HepG2 (cell line): ENCODE results near the gene MAP2K3. TPM values are rescaled to one million over a fixed set of nuclear protein-coding genes. Genes with fewer than 3 reads are reported as not detected.
A peak's percentile ranks its signal among the peaks of the same experiment; 100 is the strongest.

Experiments
- ASH2L ChIP-seq: fragments of 300-600, 200-600 bp; sonication (generic); IDR thresholded peaks from 2 replicates; pipeline ENCODE4 v1.7.0; 2017; ENCODE audit warnings: low read depth, mild to moderate bottlenecking, moderate library complexity, mixed read lengths, low read length; ENCODE audit not compliant: insufficient read length
- ATF6 ChIP-seq: sonication (generic); formaldehyde crosslinking; conservative IDR thresholded peaks from 2 replicates; pipeline ENCODE4 v1.4.0; 2020; ENCODE audit warnings: missing genetic modification reagents
- E2F1 ChIP-seq: sonication (generic); formaldehyde crosslinking; IDR thresholded peaks from 2 replicates; pipeline ENCODE4 v1.5.0; 2020; ENCODE audit warnings: missing genetic modification reagents
- GLI4 ChIP-seq: sonication (generic); formaldehyde crosslinking; IDR thresholded peaks from 2 replicates; pipeline ENCODE4 v1.5.1; 2020; ENCODE audit warnings: missing genetic modification reagents, mild to moderate bottlenecking, moderate library complexity, borderline replicate concordance
- MXI1 ChIP-seq: IDR thresholded peaks from 3 replicates; pipeline ENCODE4 v1.6.1; 2012; ENCODE audit warnings: low read depth, low read length, inconsistent platforms, borderline replicate concordance
- PRDM4 ChIP-seq: sonication (generic); formaldehyde crosslinking; IDR thresholded peaks from 2 replicates; pipeline ENCODE4 v1.9.0; 2021; ENCODE audit warnings: missing genetic modification reagents, borderline replicate concordance
- TFDP2 ChIP-seq: sonication (generic); formaldehyde crosslinking; IDR thresholded peaks from 2 replicates; pipeline ENCODE4 v1.4.0; 2020; ENCODE audit warnings: missing genetic modification reagents
- THRA ChIP-seq: sonication (generic); formaldehyde crosslinking; IDR thresholded peaks from 2 replicates; pipeline ENCODE4 v1.4.0; 2020; ENCODE audit warnings: missing genetic modification reagents, borderline replicate concordance
- U2AF2 ChIP-seq: fragments of 200-400 bp; formaldehyde crosslinking; IDR thresholded peaks from 2 replicates; pipeline ENCODE4 v1.6.1; 2017; ENCODE audit warnings: low read depth, mild to moderate bottlenecking, low read length
- ZBTB7A ChIP-seq: sonication (generic); formaldehyde crosslinking; IDR thresholded peaks from 2 replicates; pipeline ENCODE4 v1.8.0; 2022; ENCODE audit warnings: mild to moderate bottlenecking, missing genetic modification reagents
- ZNF367 ChIP-seq: sonication (generic); formaldehyde crosslinking; IDR thresholded peaks from 2 replicates; pipeline ENCODE4 v1.4.0; 2020; ENCODE audit warnings: missing genetic modification reagents, borderline replicate concordance
- ZNF468 ChIP-seq: sonication (generic); formaldehyde crosslinking; IDR thresholded peaks from 2 replicates; pipeline ENCODE4 v1.8.0; 2022; ENCODE audit warnings: mild to moderate bottlenecking, moderate library complexity, missing genetic modification reagents
- polyA plus RNA-seq, 8 experiments: library from polyadenylated mRNA; depleted of rRNA in 3 of 8; stranded (reverse) in 7 of 8; unstranded in 1 of 8; fragments of >200 nt; fragmentation: Illumina TruSeq in 4 of 8; extraction: Trizol in 4 of 8; gene quantifications; 2 replicates each; pipeline versions ENCODE4 v1.2.1 to v1.2.3, GENCODE V29; 2011 to 2016; ENCODE audit warnings: low read depth in 4 of 8, missing spikeins in 1 of 8, mixed read lengths in 1 of 8; ENCODE audit not compliant: insufficient read depth in 1 of 8
- total RNA-seq, 5 experiments: library from RNA; depleted of rRNA; stranded (reverse); fragments of >200 nt; fragmentation: Illumina TruSeq; extraction: Trizol; gene quantifications; 2 replicates each; pipeline ENCODE4 v1.2.3, GENCODE V29; 2016; ENCODE audit warnings: low read depth in 1 of 5
- TF ChIP-seq, protein P1 (sequence below): sonication (generic); formaldehyde crosslinking; IDR thresholded peaks from 2 replicates; pipeline ENCODE4 v1.4.0; 2020; ENCODE audit warnings: missing genetic modification reagents
- TF ChIP-seq, protein P2 (sequence below): sonication (generic); formaldehyde crosslinking; IDR thresholded peaks from 2 replicates; pipeline ENCODE4 v1.5.0; 2020; ENCODE audit warnings: missing genetic modification reagents

MAP2K3 gene
- total and polyA plus RNA-seq, 2 of the 13 experiments (the other 11 are each of a cell fraction or from before 2014, with no cell fraction given): 20.5 to 27.4 TPM

GRCh38 chr17:21275579-21276263, 8.8 kb upstream of the MAP2K3 start (continued):
- TF ChIP-seq ZNF367 (CRISPR knock-in tag) (peak; percentile 75; the same call in 1 of the 2 replicates), U2AF2 (no peak), ATF6 (CRISPR knock-in tag) (no peak), MXI1 (peak; percentile 55; the same call in 1 of the 3 replicates), ASH2L (no peak), TFDP2 (peak; percentile 50), GLI4 (CRISPR knock-in tag) (peak; percentile 47; the same call in 1 of the 2 replicates), ZNF468 (CRISPR knock-in tag) (peak; percentile 46; the same call in 1 of the 2 replicates), ZBTB7A (CRISPR knock-in tag) (peak; percentile 56; the same call in 1 of the 2 replicates), E2F1 (CRISPR knock-in tag) (0 out of 2 replicates have a peak, but pooled peaks have one; percentile 52), THRA (CRISPR knock-in tag) (peak; percentile 91; the same call in 1 of the 2 replicates), PRDM4 (CRISPR knock-in tag) (no peak)
- TF ChIP-seq, protein P1, sequence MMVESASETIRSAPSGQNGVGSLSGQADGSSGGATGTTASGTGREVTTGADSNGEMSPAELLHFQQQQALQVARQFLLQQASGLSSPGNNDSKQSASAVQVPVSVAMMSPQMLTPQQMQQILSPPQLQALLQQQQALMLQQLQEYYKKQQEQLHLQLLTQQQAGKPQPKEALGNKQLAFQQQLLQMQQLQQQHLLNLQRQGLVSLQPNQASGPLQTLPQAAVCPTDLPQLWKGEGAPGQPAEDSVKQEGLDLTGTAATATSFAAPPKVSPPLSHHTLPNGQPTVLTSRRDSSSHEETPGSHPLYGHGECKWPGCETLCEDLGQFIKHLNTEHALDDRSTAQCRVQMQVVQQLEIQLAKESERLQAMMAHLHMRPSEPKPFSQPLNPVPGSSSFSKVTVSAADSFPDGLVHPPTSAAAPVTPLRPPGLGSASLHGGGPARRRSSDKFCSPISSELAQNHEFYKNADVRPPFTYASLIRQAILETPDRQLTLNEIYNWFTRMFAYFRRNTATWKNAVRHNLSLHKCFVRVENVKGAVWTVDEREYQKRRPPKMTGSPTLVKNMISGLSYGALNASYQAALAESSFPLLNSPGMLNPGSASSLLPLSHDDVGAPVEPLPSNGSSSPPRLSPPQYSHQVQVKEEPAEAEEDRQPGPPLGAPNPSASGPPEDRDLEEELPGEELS (CRISPR knock-in tag): no peak
- TF ChIP-seq, protein P2, sequence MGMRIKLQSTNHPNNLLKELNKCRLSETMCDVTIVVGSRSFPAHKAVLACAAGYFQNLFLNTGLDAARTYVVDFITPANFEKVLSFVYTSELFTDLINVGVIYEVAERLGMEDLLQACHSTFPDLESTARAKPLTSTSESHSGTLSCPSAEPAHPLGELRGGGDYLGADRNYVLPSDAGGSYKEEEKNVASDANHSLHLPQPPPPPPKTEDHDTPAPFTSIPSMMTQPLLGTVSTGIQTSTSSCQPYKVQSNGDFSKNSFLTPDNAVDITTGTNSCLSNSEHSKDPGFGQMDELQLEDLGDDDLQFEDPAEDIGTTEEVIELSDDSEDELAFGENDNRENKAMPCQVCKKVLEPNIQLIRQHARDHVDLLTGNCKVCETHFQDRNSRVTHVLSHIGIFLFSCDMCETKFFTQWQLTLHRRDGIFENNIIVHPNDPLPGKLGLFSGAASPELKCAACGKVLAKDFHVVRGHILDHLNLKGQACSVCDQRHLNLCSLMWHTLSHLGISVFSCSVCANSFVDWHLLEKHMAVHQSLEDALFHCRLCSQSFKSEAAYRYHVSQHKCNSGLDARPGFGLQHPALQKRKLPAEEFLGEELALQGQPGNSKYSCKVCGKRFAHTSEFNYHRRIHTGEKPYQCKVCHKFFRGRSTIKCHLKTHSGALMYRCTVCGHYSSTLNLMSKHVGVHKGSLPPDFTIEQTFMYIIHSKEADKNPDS (CRISPR knock-in tag): no peak
